ENCODE measurements around the gene MYH13.

DNA sequence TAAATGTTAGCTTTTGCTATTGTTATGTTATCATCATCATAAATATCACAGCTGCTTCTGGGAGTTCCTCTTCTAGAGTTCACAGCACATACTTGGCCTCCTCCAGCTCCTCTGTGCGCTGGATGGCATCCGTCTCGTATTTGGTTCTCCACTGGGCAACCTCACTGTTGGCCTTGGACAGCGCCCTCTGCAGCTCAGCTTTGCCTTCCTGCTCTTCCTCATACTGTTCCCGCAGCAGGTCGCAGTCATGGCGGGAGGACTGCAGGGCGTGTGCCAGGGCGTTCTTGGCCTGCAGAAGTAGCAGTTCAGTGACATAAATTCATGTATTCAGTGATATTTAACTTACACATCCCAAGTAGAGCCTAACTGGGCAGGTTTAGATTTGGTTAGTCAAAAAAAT lies 25.5 kb upstream of the MYH13 start:
- no peak for TF ChIP-seq TARDBP (IDR thresholded peaks at IDR 0.05)
- no peak for TF ChIP-seq FOXM1 (IDR thresholded peaks at IDR 0.05; ENCODE audit: borderline replicate concordance)
- no peak for TF ChIP-seq HDGF (IDR thresholded peaks at IDR 0.05; ENCODE audit: borderline replicate concordance)
- TF ChIP-seq, protein P1, sequence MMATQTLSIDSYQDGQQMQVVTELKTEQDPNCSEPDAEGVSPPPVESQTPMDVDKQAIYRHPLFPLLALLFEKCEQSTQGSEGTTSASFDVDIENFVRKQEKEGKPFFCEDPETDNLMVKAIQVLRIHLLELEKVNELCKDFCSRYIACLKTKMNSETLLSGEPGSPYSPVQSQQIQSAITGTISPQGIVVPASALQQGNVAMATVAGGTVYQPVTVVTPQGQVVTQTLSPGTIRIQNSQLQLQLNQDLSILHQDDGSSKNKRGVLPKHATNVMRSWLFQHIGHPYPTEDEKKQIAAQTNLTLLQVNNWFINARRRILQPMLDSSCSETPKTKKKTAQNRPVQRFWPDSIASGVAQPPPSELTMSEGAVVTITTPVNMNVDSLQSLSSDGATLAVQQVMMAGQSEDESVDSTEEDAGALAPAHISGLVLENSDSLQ (IDR thresholded peaks at IDR 0.05) = no peak
- no peak for TF ChIP-seq BHLHE40 (IDR thresholded peaks at IDR 0.05; ENCODE audit: borderline replicate concordance)
- TF ChIP-seq NFRKB (IDR thresholded peaks at IDR 0.05) = no peak
- no peak for TF ChIP-seq CTBP1 (IDR thresholded peaks at IDR 0.05; ENCODE audit: borderline replicate concordance)
- no peak for TF ChIP-seq FOXA1 (IDR thresholded peaks at IDR 0.05)
- TF ChIP-seq L3MBTL2 (conservative IDR thresholded peaks at IDR 0.05) = no peak
- TF ChIP-seq FOXK2 (IDR thresholded peaks at IDR 0.05) = no peak

Data from HEK293T (cell line).